HG02840 (cell line): ENCODE measurements around the gene GIMAP1.
"Not testable (repeated sequence)": the region's sequence is repeated elsewhere in the genome, so short reads cannot be mapped to it uniquely, and the experiment has no call there.

Experiments
- ATAC-seq: cut with Tn5 transposase; IDR thresholded peaks from one replicate; pipeline ENCODE4 v1.9.1; 2021; ENCODE audit warnings: mild to moderate bottlenecking, moderate library complexity, moderate number of reproducible peaks; ENCODE audit not compliant: unreplicated experiment, low FRiP score

Gene GIMAP1

GRCh38 chr7:150716368-150716767 is at the start of gene GIMAP1:
TSS of gene GIMAP1 (plus strand) at chr7:150716613. CDS start at chr7:150719048, 2,435 bp downstream.
- ATAC-seq, result no peak

GRCh38 chr7:150668472-150668911 is 47.9 kb upstream of the GIMAP1 start:
- ATAC-seq, result no peak

- no peak for ATAC-seq
These were observed 47.4 kb upstream of the GIMAP1 start for GRCh38 chr7:150668977-150669376.

- not testable (repeated sequence) for ATAC-seq
These were observed 44.4 kb upstream of the GIMAP1 start for GRCh38 chr7:150671798-150672585.

- no peak for ATAC-seq
These were observed 40.7 kb upstream of the GIMAP1 start for GRCh38 chr7:150675714-150676113.

- ATAC-seq, result not testable (repeated sequence)
These were observed 40.1 kb upstream of the GIMAP1 start for GRCh38 chr7:150676276-150676675.

- ATAC-seq, result not testable (repeated sequence)
These were observed 39.6 kb upstream of the GIMAP1 start for GRCh38 chr7:150676854-150677253.

GRCh38 chr7:150678601-150679000 is 37.8 kb upstream of the GIMAP1 start:
- not testable (repeated sequence) for ATAC-seq

- ATAC-seq, result not testable (repeated sequence)
These were observed 36.0 kb upstream of the GIMAP1 start for GRCh38 chr7:150680364-150680763.

- ATAC-seq, result peak; percentile 89
These were observed 31.0 kb upstream of the GIMAP1 start, which contains the start of gene GIMAP2 for GRCh38 chr7:150685219-150686029. TSS of gene GIMAP2 (plus strand) at chr7:150685706. CDS start at chr7:150687060, 1,354 bp downstream.

GRCh38 chr7:150686030-150686631 is 30.3 kb upstream of the GIMAP1 start:
- peak; percentile 33 for ATAC-seq

GRCh38 chr7:150688630-150689029 is 27.8 kb upstream of the GIMAP1 start:
- ATAC-seq, result no peak

GRCh38 chr7:150695654-150696053 is 20.8 kb upstream of the GIMAP1 start:
- ATAC-seq, result no peak

- no peak for ATAC-seq
These were observed 13.2 kb upstream of the GIMAP1 start for GRCh38 chr7:150703209-150703608.

GRCh38 chr7:150715293-150715692 is 1.1 kb upstream of the GIMAP1 start:
- ATAC-seq, result no peak

GRCh38 chr7:150715738-150716137 is 675 bp upstream of the GIMAP1 start:
- no peak for ATAC-seq

GRCh38 chr7:150716939-150717338 is 526 bp downstream of the GIMAP1 start:
- ATAC-seq, result no peak

GRCh38 chr7:150717814-150718420 is 1.5 kb downstream of the GIMAP1 start:
- ATAC-seq, result no peak

GRCh38 chr7:150719436-150719835 is 3.0 kb downstream of the GIMAP1 start:
- no peak for ATAC-seq
